Mesendoderm (in vitro differentiated cells): ENCODE measurements around the gene CHST12.
A peak's percentile ranks its signal among the peaks of the same experiment; 100 is the strongest.
"Not testable (repeated sequence)": the region's sequence is repeated elsewhere in the genome, so short reads cannot be mapped to it uniquely, and the experiment has no call there.

Experiments used
- DNase-seq: peaks from one replicate; pipeline ENCODE4 v3.0.0; 2013
- H2AK5ac ChIP-seq: 2 replicates; pipeline ENCODE4 v1.6.1; 2013; ENCODE audit warnings: low read length, inconsistent platforms
- H2BK120ac ChIP-seq: 2 replicates; pipeline ENCODE4 v1.6.1; 2013; ENCODE audit warnings: low read depth, mild to moderate bottlenecking, low read length, moderate library complexity, mixed read lengths
- H2BK15ac ChIP-seq: replicated peaks from 2 replicates; pipeline ENCODE4 v1.6.1; 2013; ENCODE audit warnings: low read depth, mild to moderate bottlenecking, moderate library complexity
- H2BK5ac ChIP-seq: 2 replicates; pipeline ENCODE4 v1.6.1; 2013; ENCODE audit warnings: low read length, inconsistent platforms
- H3K18ac ChIP-seq: 2 replicates; pipeline ENCODE4 v1.6.1; 2013; ENCODE audit warnings: mild to moderate bottlenecking, low read length, mixed read lengths
- H3K23ac ChIP-seq: one replicate; pipeline ENCODE4 v1.6.1; 2013; ENCODE audit warnings: low read length
- H3K27ac ChIP-seq: 2 replicates; pipeline ENCODE4 v1.5.1; 2013; ENCODE audit warnings: low read depth, mild to moderate bottlenecking, inconsistent platforms, low read length, moderate library complexity
- H3K27me3 ChIP-seq: 2 replicates; pipeline ENCODE4 v1.6.1; 2013; ENCODE audit warnings: low read length, control low read depth, mild to moderate bottlenecking, inconsistent platforms; ENCODE audit not compliant: insufficient read depth, poor library complexity
- H3K36me3 ChIP-seq: 2 replicates; pipeline ENCODE4 v1.6.1; 2013; ENCODE audit warnings: low read length, inconsistent platforms; ENCODE audit not compliant: control insufficient read depth, insufficient read depth
- H3K4ac ChIP-seq: one replicate; pipeline ENCODE4 v1.6.1; 2013; ENCODE audit warnings: low read depth, mild to moderate bottlenecking, low read length, moderate library complexity
- H3K4me1 ChIP-seq: 2 replicates; pipeline ENCODE4 v1.6.1; 2013; ENCODE audit warnings: low read depth, low read length, inconsistent platforms; ENCODE audit not compliant: control insufficient read depth
- H3K4me2 ChIP-seq: 2 replicates; pipeline ENCODE4 v1.6.1; 2013; ENCODE audit warnings: low read length
- H3K4me3 ChIP-seq: 2 replicates; pipeline ENCODE4 v1.5.1; 2013; ENCODE audit warnings: mild to moderate bottlenecking, low read length
- H3K56ac ChIP-seq: one replicate; pipeline ENCODE4 v1.6.1; 2013; ENCODE audit warnings: low read length
- H3K79me1 ChIP-seq: 2 replicates; pipeline ENCODE4 v1.6.1; 2013; ENCODE audit warnings: low read length, inconsistent platforms
- H3K79me2 ChIP-seq: 2 replicates; pipeline ENCODE4 v1.6.1; 2013; ENCODE audit warnings: mild to moderate bottlenecking, low read length; ENCODE audit not compliant: control insufficient read depth, insufficient read depth
- H3K9ac ChIP-seq: 2 replicates; pipeline ENCODE4 v1.6.1; 2013; ENCODE audit warnings: low read length, inconsistent platforms
- H4K5ac ChIP-seq: one replicate; pipeline ENCODE4 v1.6.1; 2013; ENCODE audit warnings: low read length
- H4K8ac ChIP-seq: one replicate; pipeline ENCODE4 v1.6.1; 2013; ENCODE audit warnings: low read depth, mild to moderate bottlenecking, control low read depth, low read length, moderate library complexity
- WGBS: extraction: QIAGEN DNeasy Blood & Tissue Kit; methylation state at CpG from one replicate; pipeline ENCODE4 v1.1.7; 2013; ENCODE audit warnings: low lambda C conversion rate, missing lambda C conversion rate; ENCODE audit not compliant: insufficient coverage; ENCODE audit errors: extremely low coverage; 5-methylcytosine and 5-hydroxymethylcytosine counted together

The CHST12 gene

GRCh38 chr7:2450198-2451107, 47.0 kb downstream of the CHST12 start:
- H3K4ac ChIP-seq, result no peak overlapping the region
- H3K23ac ChIP-seq, result no peak overlapping the region
- no CpG with 5 or more reads among the region's 32 CpGs for WGBS
- H4K8ac ChIP-seq, result no peak overlapping the region
- H3K79me2 ChIP-seq, result no peaks in the 10 kb centered on the region
- H2BK15ac ChIP-seq, result no peak overlapping the region
- no peak overlapping the region for H2BK5ac ChIP-seq
- no peak overlapping the region for H3K18ac ChIP-seq
- H2BK120ac ChIP-seq, result no peak overlapping the region
- no peak for DNase-seq
- no peaks in the 10 kb centered on the region for H3K36me3 ChIP-seq
- no peaks in the 10 kb centered on the region for H3K79me1 ChIP-seq
- H3K27ac ChIP-seq, result no peak overlapping the region
- no peaks in the 10 kb centered on the region for H3K27me3 ChIP-seq
- H3K4me3 ChIP-seq, result no peak overlapping the region
- no peak overlapping the region for H2AK5ac ChIP-seq
- H3K4me1 ChIP-seq, result peaks cover 2% of the 10 kb centered on the region
- no peak overlapping the region for H4K5ac ChIP-seq
- H3K56ac ChIP-seq, result no peak overlapping the region
- no peak overlapping the region for H3K4me2 ChIP-seq
- no peak overlapping the region for H3K9ac ChIP-seq

- Histone ChIP-seq H3K4me1 (peaks cover 2% of the 10 kb centered on the region), H3K4ac (no peak overlapping the region), H3K79me1 (no peaks in the 10 kb centered on the region), H3K56ac (peak overlapping the region; percentile 60), H3K18ac (no peak overlapping the region), H4K5ac (no peak overlapping the region), H2BK5ac (no peak overlapping the region), H3K23ac (no peak overlapping the region), H3K4me3 (no peak overlapping the region), H3K27ac (no peak overlapping the region), H2BK120ac (no peak overlapping the region), H3K4me2 (peak overlapping the region; percentile 39), H3K36me3 (no peaks in the 10 kb centered on the region), H3K27me3 (no peaks in the 10 kb centered on the region), H3K9ac (peak overlapping the region; percentile 43), H4K8ac (no peak overlapping the region), H3K79me2 (no peaks in the 10 kb centered on the region), H2AK5ac (no peak overlapping the region), H2BK15ac (no peak overlapping the region)
- WGBS, result no CpG with 5 or more reads among the region's 34 CpGs
- peak; percentile 77 for DNase-seq
Measured at GRCh38 chr7:2451171-2452073, 48.0 kb downstream of the CHST12 start.

- Histone ChIP-seq H2BK120ac (no peak overlapping the region), H3K9ac (peak overlapping the region; percentile 32), H3K18ac (no peak overlapping the region), H3K27me3 (no peaks in the 10 kb centered on the region), H2AK5ac (no peak overlapping the region), H4K8ac (no peak overlapping the region), H3K79me2 (no peaks in the 10 kb centered on the region), H3K4me2 (no peak overlapping the region), H3K4me1 (peaks cover 2% of the 10 kb centered on the region), H3K56ac (peak overlapping the region; percentile 34), H3K27ac (no peak overlapping the region), H2BK15ac (no peak overlapping the region), H3K4me3 (no peak overlapping the region), H3K79me1 (no peaks in the 10 kb centered on the region), H3K23ac (no peak overlapping the region), H3K36me3 (no peaks in the 10 kb centered on the region), H4K5ac (no peak overlapping the region), H3K4ac (no peak overlapping the region), H2BK5ac (no peak overlapping the region)
- DNase-seq, result peak; percentile 33
- WGBS, result no CpG with 5 or more reads among the region's 16 CpGs
Measured at GRCh38 chr7:2452074-2452507, 48.7 kb downstream of the CHST12 start.

GRCh38 chr7:2452643-2453270, 49.3 kb downstream of the CHST12 start:
- no peaks in the 10 kb centered on the region for H3K79me1 ChIP-seq
- no peak overlapping the region for H3K4me3 ChIP-seq
- no peaks in the 10 kb centered on the region for H3K27me3 ChIP-seq
- DNase-seq, result no peak
- no peak overlapping the region for H4K5ac ChIP-seq
- H2BK5ac ChIP-seq, result no peak overlapping the region
- peaks cover 2% of the 10 kb centered on the region for H3K4me1 ChIP-seq
- no peak overlapping the region for H4K8ac ChIP-seq
- no peak overlapping the region for H3K4me2 ChIP-seq
- H3K9ac ChIP-seq, result no peak overlapping the region
- H3K56ac ChIP-seq, result no peak overlapping the region
- no peak overlapping the region for H3K27ac ChIP-seq
- no peak overlapping the region for H2AK5ac ChIP-seq
- no peaks in the 10 kb centered on the region for H3K79me2 ChIP-seq
- no peak overlapping the region for H2BK120ac ChIP-seq
- no peak overlapping the region for H2BK15ac ChIP-seq
- H3K36me3 ChIP-seq, result no peaks in the 10 kb centered on the region
- no peak overlapping the region for H3K23ac ChIP-seq
- no peak overlapping the region for H3K18ac ChIP-seq
- WGBS, result no CpG with 5 or more reads among the region's 8 CpGs
- no peak overlapping the region for H3K4ac ChIP-seq

- not testable (repeated sequence) for H3K4ac ChIP-seq, H3K56ac ChIP-seq, H3K4me3 ChIP-seq, H3K9ac ChIP-seq, H4K8ac ChIP-seq, H3K23ac ChIP-seq, H3K79me2 ChIP-seq, H3K79me1 ChIP-seq, H3K36me3 ChIP-seq, H3K18ac ChIP-seq, H2BK5ac ChIP-seq, H4K5ac ChIP-seq, H3K4me2 ChIP-seq, H2AK5ac ChIP-seq, H3K27ac ChIP-seq, H2BK15ac ChIP-seq, DNase-seq, H2BK120ac ChIP-seq, H3K27me3 ChIP-seq, H3K4me1 ChIP-seq
- no CpG with 5 or more reads among the region's 3 CpGs for WGBS
Measured at GRCh38 chr7:2453849-2454248, 50.4 kb downstream of the CHST12 start.
